H1 (cell line): ENCODE results near the gene VSIG10L2. TPM values are rescaled to one million over a fixed set of nuclear protein-coding genes. Genes with fewer than 3 reads are reported as not detected.

Experiments used
- CTCF ChIA-PET: fragments of 300-600 bp; sonication (Branson Sonifier 250); formaldehyde crosslinking; loops from one replicate; lab custom pipeline; 2021; ENCODE audit not compliant: partially characterized antibody; lab: Charles Lee
- POLR2A ChIA-PET: fragments of 300-600 bp; sonication (Branson Sonifier 250); formaldehyde crosslinking; loops from one replicate; lab custom pipeline; 2021; ENCODE audit warnings: inconsistent platforms; ENCODE audit not compliant: partially characterized antibody; lab: Charles Lee
- DNase-seq, 2 experiments: peaks; one replicate each; pipeline versions ENCODE4 v3.0.0 to v3.0.0-alpha.2; 2010 to 2022; ENCODE audit warnings: low spot score in 2 of 2, low read depth in 1 of 2, mixed read lengths in 1 of 2
- FAIRE-seq: peaks from 2 replicates; lab custom pipeline; 2011; peaks lifted over from hg19 to GRCh38; lab: Jason Lieb, UNC
- H2AFZ ChIP-seq: 2 replicates; pipeline ENCODE4 v1.8.1; 2012; ENCODE audit warnings: low read length, inconsistent platforms
- H2AK5ac ChIP-seq: 2 replicates; pipeline ENCODE4 v1.6.1; 2013; ENCODE audit warnings: low read depth, low read length
- H2BK120ac ChIP-seq: replicated peaks from 2 replicates; pipeline ENCODE3; 2013; ENCODE audit warnings: low read depth, low read length, inconsistent platforms
- H2BK12ac ChIP-seq: 2 replicates; pipeline ENCODE4 v1.6.1; 2013; ENCODE audit warnings: low read depth, low read length
- H2BK15ac ChIP-seq: 2 replicates; pipeline ENCODE4 v1.6.1; 2013; ENCODE audit warnings: low read length
- H2BK20ac ChIP-seq: 2 replicates; pipeline ENCODE4 v1.6.1; 2013; ENCODE audit warnings: low read length
- H2BK5ac ChIP-seq: 2 replicates; pipeline ENCODE4 v1.6.1; 2013; ENCODE audit warnings: low read depth, low read length
- H3K14ac ChIP-seq: 2 replicates; pipeline ENCODE4 v1.6.1; 2013; ENCODE audit warnings: inconsistent platforms; ENCODE audit not compliant: insufficient read length
- H3K18ac ChIP-seq: 2 replicates; pipeline ENCODE4 v1.6.1; 2013; ENCODE audit warnings: low read length; ENCODE audit errors: extremely low read depth
- H3K23ac ChIP-seq: 2 replicates; pipeline ENCODE4 v1.6.1; 2013; ENCODE audit warnings: inconsistent platforms; ENCODE audit not compliant: insufficient read length
- H3K23me2 ChIP-seq: 2 replicates; pipeline ENCODE4 v1.6.1; 2013; ENCODE audit warnings: low read depth, low read length
- H3K27ac ChIP-seq: 2 replicates; pipeline ENCODE4 v1.6.1; 2011; ENCODE audit warnings: low read depth, low read length, inconsistent platforms
- H3K27me3 ChIP-seq, 4 experiments: replicated peaks in 1 of 4; 1 replicate in 1 of 4; 2 replicates in 3 of 4; pipeline versions ENCODE4 v1.6.1 to v1.8.1; 2011 to 2013; ENCODE audit warnings: low read length in 3 of 4, mild to moderate bottlenecking in 3 of 4, inconsistent platforms in 2 of 4, mixed read lengths in 2 of 4, moderate library complexity in 1 of 4; ENCODE audit not compliant: control insufficient read depth in 3 of 4, insufficient read depth in 3 of 4; ENCODE audit errors: extremely low read depth in 1 of 4
- H3K36me3 ChIP-seq, 4 experiments: 2 replicates each; pipeline versions ENCODE4 v1.6.1 to v1.8.1; 2011 to 2013; ENCODE audit warnings: mild to moderate bottlenecking in 4 of 4, low read length in 3 of 4, moderate library complexity in 2 of 4, control low read depth in 1 of 4, inconsistent platforms in 1 of 4; ENCODE audit not compliant: insufficient read depth in 4 of 4, control insufficient read depth in 2 of 4
- H3K4ac ChIP-seq: replicated peaks from 2 replicates; pipeline ENCODE3; 2013; ENCODE audit warnings: low read length, low read depth, mixed read lengths, inconsistent platforms; ENCODE audit not compliant: insufficient read length
- H3K4me1 ChIP-seq, 4 experiments: replicated peaks in 1 of 4; 1 replicate in 1 of 4; 2 replicates in 3 of 4; pipeline versions ENCODE4 v1.6.1 to v1.8.1; 2011 to 2013; ENCODE audit warnings: low read length in 3 of 4, inconsistent platforms in 2 of 4, mixed read lengths in 1 of 4; ENCODE audit not compliant: insufficient read depth in 4 of 4, control insufficient read depth in 3 of 4
- H3K4me2 ChIP-seq, 2 experiments: 2 replicates each; pipeline versions ENCODE4 v1.6.1 to v1.8.1; 2011 to 2013; ENCODE audit warnings: low read depth in 2 of 2, low read length in 2 of 2, control low read depth in 1 of 2, inconsistent platforms in 1 of 2, mild to moderate bottlenecking in 1 of 2; ENCODE audit not compliant: insufficient read depth in 1 of 2
- H3K4me3 ChIP-seq, 4 experiments: fragments of 200-600, 300-600 bp in 1 of 4; sonication (generic), shearing (Covaris generic), sonication (Bioruptor Twin) in 1 of 4; 2 replicates each; pipeline versions ENCODE4 v1.5.1 to v1.8.1; 2011 to 2016; ENCODE audit warnings: low read length in 4 of 4, low read depth in 3 of 4, control low read depth in 2 of 4, inconsistent platforms in 2 of 4, mild to moderate bottlenecking in 2 of 4, mixed read lengths in 1 of 4, moderate library complexity in 1 of 4; ENCODE audit not compliant: insufficient read depth in 2 of 4; ENCODE audit errors: extremely low read depth in 1 of 4
- H3K56ac ChIP-seq: replicated peaks from 2 replicates; pipeline ENCODE3; 2013; ENCODE audit warnings: low read depth, mild to moderate bottlenecking, mixed read lengths, low read length, inconsistent platforms; ENCODE audit not compliant: insufficient read length
- H3K79me1 ChIP-seq: 2 replicates; pipeline ENCODE4 v1.6.1; 2013; ENCODE audit warnings: low read depth, low read length, control low read depth
- H3K79me2 ChIP-seq, 2 experiments: 2 replicates each; pipeline versions ENCODE4 v1.6.1 to v1.8.1; 2012 to 2013; ENCODE audit warnings: low read length in 2 of 2, mild to moderate bottlenecking in 2 of 2, inconsistent platforms in 1 of 2; ENCODE audit not compliant: insufficient read depth in 2 of 2, control insufficient read depth in 1 of 2
- H3K9ac ChIP-seq, 4 experiments: replicated peaks in 1 of 4; 1 replicate in 1 of 4; 2 replicates in 3 of 4; pipeline versions ENCODE4 v1.6.1 to v1.8.1; 2011 to 2013; ENCODE audit warnings: low read depth in 3 of 4, low read length in 3 of 4, control low read depth in 2 of 4, mild to moderate bottlenecking in 2 of 4, moderate library complexity in 2 of 4, inconsistent platforms in 1 of 4; ENCODE audit errors: extremely low read depth in 1 of 4
- H3K9me3 ChIP-seq, 2 experiments: 2 replicates each; pipeline versions ENCODE4 v1.6.1 to v1.8.1; 2012 to 2013; ENCODE audit warnings: mild to moderate bottlenecking in 2 of 2, moderate library complexity in 2 of 2, control low read depth in 1 of 2, inconsistent platforms in 1 of 2, low read depth in 1 of 2, low read length in 1 of 2, mixed read lengths in 1 of 2; ENCODE audit not compliant: insufficient read depth in 2 of 2
- H4K20me1 ChIP-seq, 2 experiments: replicated peaks in 1 of 2; 2 replicates each; pipeline versions ENCODE3 to v1.8.1; 2011 to 2013; ENCODE audit warnings: inconsistent platforms in 2 of 2, low read length in 2 of 2, mild to moderate bottlenecking in 1 of 2; ENCODE audit not compliant: insufficient read depth in 2 of 2, control insufficient read depth in 1 of 2
- H4K5ac ChIP-seq: 2 replicates; pipeline ENCODE4 v1.6.1; 2013; ENCODE audit warnings: low read length, low read depth, mixed read lengths, inconsistent platforms; ENCODE audit not compliant: insufficient read length
- H4K8ac ChIP-seq: 2 replicates; pipeline ENCODE4 v1.8.0; 2013; ENCODE audit warnings: mild to moderate bottlenecking, moderate library complexity, low read length, inconsistent platforms; ENCODE audit not compliant: insufficient read depth; ENCODE audit errors: extremely low read depth
- H4K91ac ChIP-seq: replicated peaks from 2 replicates; pipeline ENCODE3; 2013; ENCODE audit warnings: low read length, mixed read lengths, inconsistent platforms; ENCODE audit not compliant: insufficient read length
- BRCA1 ChIP-seq: IDR thresholded peaks from 2 replicates; pipeline ENCODE4 v1.6.1; 2012; ENCODE audit warnings: low read depth, low read length, improper control_type of control experiment
- EZH2 ChIP-seq: fragments of 200-600 bp; sonication (generic); IDR thresholded peaks from 2 replicates; pipeline ENCODE4 v1.7.1; 2012; ENCODE audit warnings: low read depth, mild to moderate bottlenecking, moderate library complexity, low read length, inconsistent platforms; ENCODE audit not compliant: severe bottlenecking
- KDM4A ChIP-seq: IDR thresholded peaks from one replicate; pipeline ENCODE4 v1.7.1; 2012; ENCODE audit warnings: low read depth, mild to moderate bottlenecking, moderate library complexity, low read length, inconsistent platforms; ENCODE audit not compliant: severe bottlenecking
- POLR2AphosphoS5 ChIP-seq: IDR thresholded peaks from 2 replicates; pipeline ENCODE4 v1.6.1; 2011; ENCODE audit warnings: low read depth, low read length
- RBBP5 ChIP-seq: IDR thresholded peaks from 2 replicates; pipeline ENCODE4 v1.7.1; 2012; ENCODE audit warnings: low read depth, mild to moderate bottlenecking, inconsistent platforms, low read length, moderate library complexity, borderline replicate concordance
- SAP30 ChIP-seq: fragments of 300-600 bp; sonication (generic); IDR thresholded peaks from 2 replicates; pipeline ENCODE4 v1.7.1; 2012; ENCODE audit warnings: low read length, moderate library complexity, mild to moderate bottlenecking, inconsistent platforms; ENCODE audit not compliant: insufficient read depth, insufficient replicate concordance
- SIRT6 ChIP-seq: IDR thresholded peaks from one replicate; pipeline ENCODE4 v1.7.1; 2012; ENCODE audit warnings: low read length, inconsistent platforms
- SP1 ChIP-seq: IDR thresholded peaks from 2 replicates; pipeline ENCODE4 v1.6.1; 2011; ENCODE audit warnings: low read depth, low read length
- SP4 ChIP-seq: IDR thresholded peaks from 2 replicates; pipeline ENCODE4 v1.6.1; 2012; ENCODE audit warnings: low read length, inconsistent platforms
- TBP ChIP-seq: IDR thresholded peaks from 2 replicates; pipeline ENCODE4 v1.6.1; 2011; ENCODE audit warnings: low read depth, low read length, improper control_type of control experiment
- ZNF274 ChIP-seq: IDR thresholded peaks from 2 replicates; pipeline ENCODE4 v1.7.0; 2012; ENCODE audit warnings: low read length, borderline replicate concordance; ENCODE audit errors: extremely low read depth
- polyA plus RNA-seq, 7 experiments: library from polyadenylated mRNA; depleted of rRNA in 3 of 7; stranded (reverse) in 5 of 7; unstranded in 2 of 7; fragments of >200 nt in 5 of 7; fragments of 200-250 nt in 2 of 7; gene quantifications; 1 replicate in 5 of 7; 2 replicates in 1 of 7; 4 replicates in 1 of 7; pipeline versions ENCODE4 v1.2.1 to v1.2.3, GENCODE V29; 2011 to 2013; ENCODE audit warnings: missing spikeins in 2 of 7, mixed read lengths in 2 of 7
- total RNA-seq: library from RNA; stranded (reverse); fragmentation: NEBNext Ultra II Directional; extraction: Animal tissue kit (Norgen Biotek cat#: 25700); gene quantifications from 2 replicates; pipeline ENCODE4 v1.2.1, GENCODE V29; 2021
- TF ChIP-seq, protein P1 (sequence below), 3 experiments: IDR thresholded peaks; 1 replicate in 2 of 3; 2 replicates in 1 of 3; pipeline versions ENCODE4 v1.5.1 to v1.6.1; 2011; ENCODE audit warnings: low read length in 3 of 3, mild to moderate bottlenecking in 3 of 3, inconsistent platforms in 2 of 3, low read depth in 1 of 3, moderate library complexity in 1 of 3; ENCODE audit not compliant: insufficient read depth in 1 of 3; ENCODE audit errors: control extremely low read depth in 1 of 3

The VSIG10L2 gene
- total and polyA plus RNA-seq, 2 of the 8 experiments (the other 6 are each of a cell fraction or from before 2014, with no cell fraction given) = not detected

DNA sequence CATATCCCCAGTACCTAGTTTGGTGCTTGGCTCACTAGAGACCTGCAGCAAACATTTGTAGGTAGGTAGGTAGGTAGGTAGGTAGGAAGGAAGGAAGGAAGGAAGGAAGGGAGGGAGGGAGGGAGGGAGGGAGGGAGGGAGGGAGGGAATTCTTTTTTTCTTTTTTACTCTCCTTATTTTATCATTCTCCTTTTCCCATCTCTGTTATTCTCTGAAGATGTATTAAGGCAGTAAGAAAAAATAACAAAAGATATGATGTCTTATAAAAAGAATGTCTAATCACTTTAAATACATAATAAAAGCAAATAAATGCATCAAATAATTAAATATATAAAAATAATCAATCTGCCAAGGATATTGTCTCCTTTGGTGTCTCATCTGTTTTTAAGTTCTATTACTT lies 28.4 kb downstream of the VSIG10L2 start:
- no peak overlapping the region for H3K56ac ChIP-seq
- H4K8ac ChIP-seq = no peak overlapping the region
- H3K14ac ChIP-seq = no peak overlapping the region
- no peak overlapping the region for H2AFZ ChIP-seq
- CTCF ChIA-PET = interaction anchor here (1.2 to 1.8 kb wide), 2 partner anchors 170 to 216 kb away, joined by 3 read pairs; no protein-coding TSS in a partner anchor
- H2BK15ac ChIP-seq = no peak overlapping the region
- H4K91ac ChIP-seq = no peak overlapping the region
- H3K36me3 ChIP-seq = peaks cover 0 to 22% (median 0%) of the 10 kb centered on the region in 4 experiments; a peak in 2 of 8 replicates
- H2BK5ac ChIP-seq = no peak overlapping the region
- no peaks in the 10 kb centered on the region for H3K9me3 ChIP-seq
- H3K23me2 ChIP-seq = no peaks in the 10 kb centered on the region
- H2BK12ac ChIP-seq = no peak overlapping the region
- no peak overlapping the region for H4K5ac ChIP-seq
- H3K4me1 ChIP-seq = no peaks in the 10 kb centered on the region
- H3K4me3 ChIP-seq = no peak overlapping the region
- TF ChIP-seq, protein P1, sequence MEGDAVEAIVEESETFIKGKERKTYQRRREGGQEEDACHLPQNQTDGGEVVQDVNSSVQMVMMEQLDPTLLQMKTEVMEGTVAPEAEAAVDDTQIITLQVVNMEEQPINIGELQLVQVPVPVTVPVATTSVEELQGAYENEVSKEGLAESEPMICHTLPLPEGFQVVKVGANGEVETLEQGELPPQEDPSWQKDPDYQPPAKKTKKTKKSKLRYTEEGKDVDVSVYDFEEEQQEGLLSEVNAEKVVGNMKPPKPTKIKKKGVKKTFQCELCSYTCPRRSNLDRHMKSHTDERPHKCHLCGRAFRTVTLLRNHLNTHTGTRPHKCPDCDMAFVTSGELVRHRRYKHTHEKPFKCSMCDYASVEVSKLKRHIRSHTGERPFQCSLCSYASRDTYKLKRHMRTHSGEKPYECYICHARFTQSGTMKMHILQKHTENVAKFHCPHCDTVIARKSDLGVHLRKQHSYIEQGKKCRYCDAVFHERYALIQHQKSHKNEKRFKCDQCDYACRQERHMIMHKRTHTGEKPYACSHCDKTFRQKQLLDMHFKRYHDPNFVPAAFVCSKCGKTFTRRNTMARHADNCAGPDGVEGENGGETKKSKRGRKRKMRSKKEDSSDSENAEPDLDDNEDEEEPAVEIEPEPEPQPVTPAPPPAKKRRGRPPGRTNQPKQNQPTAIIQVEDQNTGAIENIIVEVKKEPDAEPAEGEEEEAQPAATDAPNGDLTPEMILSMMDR (IDR thresholded peaks at IDR 0.05; ENCODE audit: control extremely low read depth in 1 of 3, insufficient read depth in 1 of 3, low read depth in 1 of 3, low read length in 3 of 3) = no peak
- TF ChIP-seq SP1 = no peak
- TF ChIP-seq SP4 = no peak
- no peak for TF ChIP-seq SIRT6
- no peak for TF ChIP-seq KDM4A
- TF ChIP-seq ZNF274 = no peak
- no peak for TF ChIP-seq EZH2
- TF ChIP-seq RBBP5 = no peak
- no peak for TF ChIP-seq SAP30
- no peak for TF ChIP-seq BRCA1
- TF ChIP-seq TBP = no peak
- TF ChIP-seq POLR2AphosphoS5 = no peak
- TF ChIP-seq, all 59 proteins: peak for 0
- no peak overlapping the region for H3K4me2 ChIP-seq
- no peak overlapping the region for H3K27ac ChIP-seq
- DNase-seq = no peak
- no peak overlapping the region for H2AK5ac ChIP-seq
- no peak for FAIRE-seq
- H3K23ac ChIP-seq = no peak overlapping the region
- H3K18ac ChIP-seq = no peak overlapping the region
- POLR2A ChIA-PET = interaction anchor here (0.7 to 1.5 kb wide), 2 partner anchors 11 to 14 kb away, joined by 3 read pairs; no protein-coding TSS in a partner anchor
- H3K9ac ChIP-seq = no peak overlapping the region
- H3K79me1 ChIP-seq = no peaks in the 10 kb centered on the region
- H3K27me3 ChIP-seq = no peaks in the 10 kb centered on the region
- H3K4ac ChIP-seq = no peak overlapping the region
- H2BK120ac ChIP-seq = no peak overlapping the region
- H2BK20ac ChIP-seq = no peak overlapping the region
- H4K20me1 ChIP-seq = no peaks in the 10 kb centered on the region
- no peaks in the 10 kb centered on the region for H3K79me2 ChIP-seq
